ENCODE data around the gene C10orf120.

GRCh38 chr10:122655524-122656307 is 43.9 kb downstream of the C10orf120 start:
- TF ChIP-seq REST (IDR thresholded peaks at IDR 0.05; ENCODE audit: unreplicated experiment): no peak
- TF ChIP-seq CTCF (conservative IDR thresholded peaks at IDR 0.05; ENCODE audit: low read depth in 2 of 2): no peak
- TF ChIP-seq EZH2 (IDR thresholded peaks at IDR 0.05; ENCODE audit: low read depth, unreplicated experiment): no peak
- no peak for TF ChIP-seq CREB1 (CRISPR knock-in tag; IDR thresholded peaks at IDR 0.05; ENCODE audit: low read depth)
- no peak for TF ChIP-seq POLR2AphosphoS5 (IDR thresholded peaks at IDR 0.05; ENCODE audit: low read depth)
- no peak for TF ChIP-seq ETS1 (IDR thresholded peaks at IDR 0.05)
- TF ChIP-seq ZNF114 (CRISPR knock-in tag; IDR thresholded peaks at IDR 0.05): no peak

Data from GM23338 (cell line).